ENCODE results near the gene CNN2.

Gene CNN2

GRCh38 chr19:1080360-1081161 is 54.2 kb downstream of the CNN2 start:
- DNase-seq: no peak

- DNase-seq: no peak
Measured at GRCh38 chr19:1081301-1082164, 55.1 kb downstream of the CNN2 start.

GRCh38 chr19:1082165-1082927 is 55.9 kb downstream of the CNN2 start:
- peak in 1 of 56 donors; percentile 59 for DNase-seq

GRCh38 chr19:1082928-1083816 is 56.8 kb downstream of the CNN2 start:
- no peak for DNase-seq

- no peak for DNase-seq
Measured at GRCh38 chr19:1084024-1084868, 57.8 kb downstream of the CNN2 start.

GRCh38 chr19:1085053-1085658 is 58.7 kb downstream of the CNN2 start:
- no peak for DNase-seq

GRCh38 chr19:1085676-1086442 is 59.5 kb downstream of the CNN2 start:
- DNase-seq: no peak

GRCh38 chr19:1086613-1087012 is 60.2 kb downstream of the CNN2 start:
- DNase-seq: no peak

- peak in 16 of 56 donors; percentile 5 to 48 (median 26) for DNase-seq
Measured at GRCh38 chr19:1087813-1088415, 61.5 kb downstream of the CNN2 start.

- DNase-seq: no peak
Measured at GRCh38 chr19:1088416-1089010, 62.1 kb downstream of the CNN2 start.

All from nucleus accumbens (tissue), 56 donors.